ENCODE results near the gene GATA2.

GATA2 gene

DNA sequence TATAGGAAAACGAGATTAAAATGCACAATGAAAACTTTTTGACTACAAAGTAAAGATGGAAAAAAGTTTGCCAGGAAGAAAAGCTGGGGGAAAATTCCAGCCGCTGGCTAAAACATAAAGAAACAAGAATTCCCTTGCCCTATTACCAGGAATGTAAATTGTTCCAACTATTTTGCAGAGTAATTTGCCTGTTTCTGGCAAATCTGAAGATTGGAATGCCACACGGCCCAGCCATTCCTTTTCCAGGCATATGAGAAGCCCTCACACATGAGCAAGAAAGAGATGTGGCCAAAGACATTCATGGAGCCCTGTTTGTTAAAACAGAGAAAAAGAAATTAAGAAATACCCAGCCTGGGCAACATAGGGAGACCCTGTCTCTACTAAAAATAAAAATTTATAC lies 8.4 kb upstream of the GATA2 start:
- H3K4me3 ChIP-seq (ENCODE audit: low read length) = no peak overlapping the region
- peak; percentile 51 for DNase-seq (ENCODE audit: low read depth)
- no peak for TF ChIP-seq CTCF (conservative IDR thresholded peaks at IDR 0.05; ENCODE audit: low read length)

GRCh38 chr3:128500556-128500955 lies 7.6 kb upstream of the GATA2 start:
- H3K4me3 ChIP-seq (ENCODE audit: low read length) = no peak overlapping the region
- DNase-seq (ENCODE audit: low read depth) = no peak
- TF ChIP-seq CTCF (conservative IDR thresholded peaks at IDR 0.05; ENCODE audit: low read length) = no peak

DNA sequence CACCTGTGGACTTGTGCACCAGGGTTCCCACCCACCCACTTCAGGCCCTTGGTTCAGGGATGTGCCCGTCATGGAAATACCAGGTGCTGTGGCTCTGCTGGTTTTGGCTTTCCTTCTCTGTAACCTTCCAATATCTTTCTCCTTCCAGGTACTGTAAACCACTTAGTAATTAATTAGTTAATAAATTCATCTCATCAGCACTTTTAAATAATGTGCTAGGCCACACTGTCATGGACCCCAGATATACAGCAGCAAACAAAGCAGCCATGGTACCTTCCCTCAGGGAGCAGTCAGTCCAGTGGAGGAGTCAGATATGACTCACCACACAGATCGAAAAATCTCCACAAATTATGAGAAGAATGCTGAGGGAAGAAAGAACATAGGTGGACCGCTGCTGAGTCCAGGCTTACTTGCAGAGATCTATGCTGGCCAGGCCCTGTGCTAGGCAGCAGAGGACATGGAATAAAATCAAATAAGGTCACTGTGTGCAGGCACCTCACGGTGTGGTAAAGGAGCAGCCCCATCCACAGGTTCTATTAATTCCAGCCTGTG lies 6.8 kb upstream of the GATA2 start:
- TF ChIP-seq CTCF (conservative IDR thresholded peaks at IDR 0.05; ENCODE audit: low read length) = no peak
- no peak overlapping the region for H3K4me3 ChIP-seq (ENCODE audit: low read length)
- DNase-seq (ENCODE audit: low read depth) = no peak

- no peak overlapping the region for H3K4me3 ChIP-seq (ENCODE audit: low read length)
- no peak for TF ChIP-seq CTCF (conservative IDR thresholded peaks at IDR 0.05; ENCODE audit: low read length)
- no peak for DNase-seq (ENCODE audit: low read depth)
Observed at GRCh38 chr3:128498901-128499530, 6.0 kb upstream of the GATA2 start.

GRCh38 chr3:128498127-128498626 lies 5.2 kb upstream of the GATA2 start:
- peak overlapping the region; percentile 56 for H3K4me3 ChIP-seq (ENCODE audit: low read length)
- no peak for DNase-seq (ENCODE audit: low read depth)
- no peak for TF ChIP-seq CTCF (conservative IDR thresholded peaks at IDR 0.05; ENCODE audit: low read length)

DNA sequence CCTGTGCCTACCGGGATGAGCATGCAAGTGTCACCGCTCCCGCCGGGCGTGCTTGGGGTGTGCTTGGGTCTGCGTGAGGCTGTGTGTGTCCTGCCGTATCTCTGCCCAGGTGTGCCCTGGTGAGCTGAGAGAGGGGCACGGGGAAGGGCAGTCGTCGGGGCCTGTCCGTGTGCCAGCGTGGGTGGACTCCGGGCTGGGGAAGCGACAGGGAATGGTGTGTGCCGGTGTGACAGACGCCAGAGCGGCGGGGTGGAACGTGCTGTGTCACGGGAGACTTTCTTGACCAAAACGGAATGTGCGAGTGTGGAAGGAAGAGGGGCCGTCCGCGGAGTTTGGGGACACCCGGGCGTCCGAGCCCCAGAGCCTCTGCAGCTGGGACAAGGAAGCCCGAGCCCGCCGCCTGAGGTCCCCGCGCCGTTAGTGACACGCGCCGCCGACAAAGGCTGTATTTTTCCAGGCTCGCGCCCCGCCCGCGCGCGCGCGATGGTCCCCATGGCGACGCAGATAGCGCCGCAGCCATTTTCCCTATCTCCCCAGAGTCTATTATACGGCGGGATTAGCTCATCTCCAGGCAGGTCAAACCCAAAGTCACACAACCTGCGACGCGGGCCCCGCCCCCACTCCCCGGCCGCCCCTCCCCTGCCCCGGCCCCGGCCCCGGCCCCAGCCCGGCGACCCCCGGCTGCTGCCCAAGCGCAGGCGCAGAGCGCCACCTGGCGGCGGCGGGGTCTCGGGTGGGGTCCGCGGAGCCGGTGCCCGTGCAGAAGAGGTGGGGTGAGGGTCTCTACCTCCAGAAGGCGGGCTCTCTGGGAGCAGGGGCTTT lies 4.5 kb upstream of the GATA2 start:
- no peak for DNase-seq (ENCODE audit: low read depth)
- H3K4me3 ChIP-seq (ENCODE audit: low read length) = peak overlapping the region; percentile 56
- TF ChIP-seq CTCF (conservative IDR thresholded peaks at IDR 0.05; ENCODE audit: low read length) = peak; percentile 54
